Nephron progenitor cell (in vitro differentiated cells): ENCODE data around the gene CRY2.
"Not testable (repeated sequence)": the region's sequence is repeated elsewhere in the genome, so short reads cannot be mapped to it uniquely, and the experiment has no call there.

Experiments used
- DNase-seq: peaks from one replicate; pipeline ENCODE4 v3.0.0; 2021
- H3K27ac Mint-ChIP-seq: 2 replicates; pipeline ENCODE4 v1.8.0; 2021; ENCODE audit warnings: mild to moderate bottlenecking, moderate library complexity, mixed read lengths
- H3K27me3 Mint-ChIP-seq: 2 replicates; pipeline ENCODE4 v1.8.0; 2021; ENCODE audit warnings: mild to moderate bottlenecking, low read depth, mixed read lengths; ENCODE audit not compliant: poor library complexity
- H3K36me3 Mint-ChIP-seq: 2 replicates; pipeline ENCODE4 v1.8.0; 2021; ENCODE audit warnings: low read depth, mixed read lengths
- H3K4me1 Mint-ChIP-seq: 2 replicates; pipeline ENCODE4 v1.8.0; 2021; ENCODE audit warnings: mixed read lengths
- H3K4me3 Mint-ChIP-seq: 2 replicates; pipeline ENCODE4 v1.8.0; 2021; ENCODE audit warnings: mild to moderate bottlenecking, moderate library complexity, mixed read lengths
- H3K9me3 Mint-ChIP-seq: 2 replicates; pipeline ENCODE4 v1.8.0; 2021; ENCODE audit warnings: mild to moderate bottlenecking, moderate library complexity, mixed read lengths
- CTCF ChIP-seq: fragments of 200-600 bp; sonication (generic); IDR thresholded peaks from 2 replicates; pipeline ENCODE4 v1.5.0; 2021; ENCODE audit warnings: antibody characterized with exemption

The CRY2 gene

DNA sequence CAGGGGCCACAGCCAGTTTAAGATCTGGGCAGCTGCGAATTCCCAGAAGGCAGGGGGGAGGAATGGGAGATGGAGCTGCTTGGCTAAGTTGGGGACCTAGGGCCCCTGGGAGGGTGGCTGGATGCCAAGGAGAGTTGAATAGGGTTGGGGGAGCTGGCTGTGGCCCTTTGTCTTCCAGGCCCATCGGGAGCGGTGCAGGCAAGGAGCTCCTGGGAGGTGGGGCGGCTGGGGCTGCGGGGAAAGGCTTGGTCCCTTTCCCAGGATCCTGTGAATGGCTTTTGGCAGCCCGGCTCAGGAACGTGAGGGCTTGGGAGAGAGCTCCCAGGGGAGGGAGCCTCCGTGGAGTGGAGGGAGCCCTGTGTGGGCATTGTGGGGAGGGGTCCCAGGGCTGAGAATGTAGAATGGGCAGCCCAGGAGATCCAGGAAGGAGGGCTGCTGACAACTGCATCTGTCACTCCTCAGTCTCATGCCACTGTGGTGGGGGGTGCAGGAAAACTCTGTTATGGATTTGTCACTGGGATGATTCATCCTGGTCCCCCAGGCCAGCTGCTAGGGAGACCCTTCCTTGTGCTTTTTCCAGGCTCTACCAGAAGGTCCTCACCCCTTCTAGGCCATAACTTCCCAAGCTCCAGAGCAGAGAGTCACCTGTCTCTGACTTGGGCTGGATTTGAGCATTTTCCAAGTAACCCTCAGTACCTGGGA lies 53.8 kb downstream of the CRY2 start:
- peak overlapping the region; percentile 86 for H3K4me3 Mint-ChIP-seq
- peaks cover 51% of the 10 kb centered on the region for H3K4me1 Mint-ChIP-seq
- peaks cover 6% of the 10 kb centered on the region for H3K27me3 Mint-ChIP-seq
- no peaks in the 10 kb centered on the region for H3K9me3 Mint-ChIP-seq
- no peaks in the 10 kb centered on the region for H3K36me3 Mint-ChIP-seq
- H3K27ac Mint-ChIP-seq, result no peak overlapping the region
- TF ChIP-seq CTCF, result no peak
- DNase-seq, result no peak

DNA sequence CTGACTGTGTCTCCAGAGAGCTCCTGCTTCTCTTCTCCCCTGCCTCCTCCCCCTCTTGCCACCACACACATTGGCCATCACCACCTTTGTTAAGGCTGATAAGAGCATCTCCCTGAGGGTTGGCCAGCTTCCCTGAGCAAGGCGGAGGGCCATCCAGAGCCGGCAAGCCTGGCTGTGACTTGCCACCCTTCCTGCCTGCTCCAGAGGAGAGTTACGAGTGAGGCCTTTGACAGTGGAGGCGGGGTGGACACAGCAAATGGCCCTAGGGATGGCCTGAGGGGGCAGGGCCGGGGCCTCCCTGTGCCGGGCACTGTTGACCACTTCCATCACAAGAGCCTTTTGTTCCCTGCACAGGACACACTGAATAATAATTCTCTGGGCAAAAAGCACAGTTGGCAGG lies 54.4 kb downstream of the CRY2 start:
- peaks cover 6% of the 10 kb centered on the region for H3K27me3 Mint-ChIP-seq
- H3K36me3 Mint-ChIP-seq, result no peaks in the 10 kb centered on the region
- TF ChIP-seq CTCF, result no peak
- peak overlapping the region; percentile 48 for H3K27ac Mint-ChIP-seq
- H3K4me3 Mint-ChIP-seq, result peak overlapping the region; percentile 86
- H3K9me3 Mint-ChIP-seq, result no peaks in the 10 kb centered on the region
- DNase-seq, result no peak
- H3K4me1 Mint-ChIP-seq, result peaks cover 45% of the 10 kb centered on the region

GRCh38 chr11:45902452-45903380 lies 55.4 kb downstream of the CRY2 start:
- no peak for DNase-seq
- Mint-ChIP-seq H3K27me3 (peaks cover 6% of the 10 kb centered on the region), H3K4me3 (no peak overlapping the region), H3K9me3 (no peaks in the 10 kb centered on the region), H3K4me1 (peaks cover 39% of the 10 kb centered on the region), H3K36me3 (no peaks in the 10 kb centered on the region), H3K27ac (no peak overlapping the region)
- TF ChIP-seq CTCF, result no peak

DNA sequence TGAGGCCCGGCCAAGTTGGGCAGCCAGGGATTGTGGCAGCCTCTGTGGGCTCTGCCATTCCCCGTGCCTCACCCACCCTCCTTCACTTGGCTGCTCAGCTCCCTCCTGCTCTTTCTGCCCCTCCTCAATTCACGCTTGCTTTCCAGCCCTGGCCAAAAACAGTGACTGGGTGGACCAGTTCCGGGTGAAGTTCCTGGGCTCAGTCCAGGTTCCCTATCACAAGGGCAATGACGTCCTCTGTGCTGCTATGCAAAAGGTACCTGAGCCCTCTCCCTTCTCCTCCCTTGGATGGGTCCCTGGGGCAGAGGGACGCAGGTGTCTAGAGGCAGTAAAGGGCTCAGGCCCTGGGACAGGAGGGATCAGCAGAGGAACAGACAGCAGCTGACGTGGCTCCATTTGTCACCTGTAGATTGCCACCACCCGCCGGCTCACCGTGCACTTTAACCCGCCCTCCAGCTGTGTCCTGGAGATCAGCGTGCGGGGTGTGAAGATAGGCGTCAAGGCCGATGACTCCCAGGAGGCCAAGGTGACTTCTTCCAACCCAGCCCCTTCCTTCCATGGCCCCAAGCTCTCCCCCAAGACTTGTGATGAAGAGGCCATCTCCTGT lies 57.1 kb downstream of the CRY2 start:
- no peak for TF ChIP-seq CTCF
- Mint-ChIP-seq H3K36me3 (no peaks in the 10 kb centered on the region), H3K27ac (no peak overlapping the region), H3K4me1 (peaks cover 29% of the 10 kb centered on the region), H3K27me3 (peaks cover 6% of the 10 kb centered on the region), H3K4me3 (no peak overlapping the region), H3K9me3 (no peaks in the 10 kb centered on the region)
- DNase-seq, result no peak

GRCh38 chr11:45905095-45905494 lies 57.8 kb downstream of the CRY2 start:
- peaks cover 6% of the 10 kb centered on the region for H3K27me3 Mint-ChIP-seq
- TF ChIP-seq CTCF, result no peak
- H3K27ac Mint-ChIP-seq, result no peak overlapping the region
- no peaks in the 10 kb centered on the region for H3K36me3 Mint-ChIP-seq
- no peaks in the 10 kb centered on the region for H3K9me3 Mint-ChIP-seq
- H3K4me3 Mint-ChIP-seq, result no peak overlapping the region
- DNase-seq, result no peak
- H3K4me1 Mint-ChIP-seq, result peaks cover 29% of the 10 kb centered on the region

DNA sequence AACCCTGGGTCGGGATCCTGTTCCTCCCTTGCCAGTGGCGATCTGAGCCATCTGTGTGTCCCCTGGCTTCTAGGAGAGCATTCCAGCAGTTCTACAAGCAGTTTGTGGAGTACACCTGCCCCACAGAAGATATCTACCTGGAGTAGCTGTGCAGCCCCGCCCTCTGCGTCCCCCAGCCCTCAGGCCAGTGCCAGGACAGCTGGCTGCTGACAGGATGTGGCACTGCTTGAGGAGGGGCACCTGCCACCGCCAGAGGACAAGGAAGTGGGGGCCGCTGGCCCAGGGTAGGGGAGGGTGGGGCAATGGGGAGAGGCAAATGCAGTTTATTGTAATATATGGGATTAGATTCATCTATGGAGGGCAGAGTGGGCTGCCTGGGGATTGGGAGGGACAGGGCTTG lies 58.3 kb downstream of the CRY2 start:
- H3K27ac Mint-ChIP-seq, DNase-seq, H3K9me3 Mint-ChIP-seq, H3K4me3 Mint-ChIP-seq, H3K36me3 Mint-ChIP-seq, H3K27me3 Mint-ChIP-seq: not testable (repeated sequence)
- H3K4me1 Mint-ChIP-seq, result peaks cover 25% of the 10 kb centered on the region
